GM19438 (cell line): Measurements from ENCODE around the gene PCDH8.
A peak's percentile ranks its signal among the peaks of the same experiment; 100 is the strongest.

ENCODE experiments used
- ATAC-seq: cut with Tn5 transposase; IDR thresholded peaks from one replicate; pipeline ENCODE4 v1.9.1; 2021; ENCODE audit warnings: low read depth; ENCODE audit not compliant: unreplicated experiment

The PCDH8 gene

GRCh38 chr13:52848455-52849195 lies at the start of gene PCDH8:
TSS of gene PCDH8 (minus strand) at chr13:52848640. CDS start at chr13:52848436, 204 bp downstream.
- ATAC-seq: no peak

- ATAC-seq: no peak
Measured at GRCh38 chr13:52896827-52897659, 48.6 kb upstream of the PCDH8 start.

GRCh38 chr13:52894413-52894812 lies 46.0 kb upstream of the PCDH8 start:
- no peak for ATAC-seq

GRCh38 chr13:52892925-52893324 lies 44.5 kb upstream of the PCDH8 start:
- ATAC-seq: no peak

GRCh38 chr13:52891706-52892105 lies 43.3 kb upstream of the PCDH8 start:
- ATAC-seq: no peak

GRCh38 chr13:52887165-52887564 lies 38.7 kb upstream of the PCDH8 start:
- ATAC-seq: no peak

- ATAC-seq: no peak
Measured at GRCh38 chr13:52885141-52885540, 36.7 kb upstream of the PCDH8 start.

- ATAC-seq: no peak
Measured at GRCh38 chr13:52884429-52885010, 36.1 kb upstream of the PCDH8 start.

GRCh38 chr13:52882785-52883184 lies 34.3 kb upstream of the PCDH8 start:
- ATAC-seq: no peak

GRCh38 chr13:52879950-52880741 lies 31.7 kb upstream of the PCDH8 start:
- no peak for ATAC-seq

- no peak for ATAC-seq
Measured at GRCh38 chr13:52878831-52879230, 30.4 kb upstream of the PCDH8 start.

GRCh38 chr13:52870143-52870542 lies 21.7 kb upstream of the PCDH8 start:
- ATAC-seq: no peak

- ATAC-seq: no peak
Measured at GRCh38 chr13:52869621-52870020, 21.2 kb upstream of the PCDH8 start.

- ATAC-seq: no peak
Measured at GRCh38 chr13:52869050-52869449, 20.6 kb upstream of the PCDH8 start.

GRCh38 chr13:52868190-52868589 lies 19.8 kb upstream of the PCDH8 start:
- no peak for ATAC-seq

GRCh38 chr13:52864941-52865340 lies 16.5 kb upstream of the PCDH8 start:
- ATAC-seq: no peak

- ATAC-seq: no peak
Measured at GRCh38 chr13:52862358-52863206, 14.1 kb upstream of the PCDH8 start.

GRCh38 chr13:52852444-52852843 lies 4.0 kb upstream of the PCDH8 start:
- no peak for ATAC-seq

GRCh38 chr13:52851137-52851962 lies 2.9 kb upstream of the PCDH8 start:
- peak; percentile 83 for ATAC-seq
